BLaER1 (cell line): ENCODE measurements around the gene NDEL1.
"Not testable (repeated sequence)": the region's sequence is repeated elsewhere in the genome, so short reads cannot be mapped to it uniquely, and the experiment has no call there.

ENCODE experiments used
- H3K27ac ChIP-seq: shearing (Covaris generic); formaldehyde crosslinking; 2 replicates; pipeline ENCODE4 v1.8.1; 2022
- H3K27me3 ChIP-seq: shearing (Covaris generic); formaldehyde crosslinking; 2 replicates; pipeline ENCODE4 v1.8.1; 2022
- H3K36me3 ChIP-seq: shearing (Covaris generic); formaldehyde crosslinking; 2 replicates; pipeline ENCODE4 v1.8.1; 2022
- H3K4me1 ChIP-seq: shearing (Covaris generic); formaldehyde crosslinking; 2 replicates; pipeline ENCODE4 v1.8.1; 2022
- H3K4me2 ChIP-seq: shearing (Covaris generic); formaldehyde crosslinking; 2 replicates; pipeline ENCODE4 v1.8.1; 2022
- H3K4me3 ChIP-seq: shearing (Covaris generic); formaldehyde crosslinking; 2 replicates; pipeline ENCODE4 v1.8.1; 2022
- H3K9ac ChIP-seq: shearing (Covaris generic); formaldehyde crosslinking; 2 replicates; pipeline ENCODE4 v1.8.1; 2022
- H3K9me3 ChIP-seq: shearing (Covaris generic); formaldehyde crosslinking; 2 replicates; pipeline ENCODE4 v1.8.1; 2022
- H4K20me1 ChIP-seq: shearing (Covaris generic); formaldehyde crosslinking; 2 replicates; pipeline ENCODE4 v1.8.1; 2022
- Cebpa-rat ChIP-seq: shearing (Covaris generic); IDR thresholded peaks from 2 replicates; pipeline ENCODE4 v1.8.1; 2022

The NDEL1 gene

GRCh38 chr17:8435245-8436168, at the start of gene NDEL1:
TSS of gene NDEL1 (plus strand) at chr17:8435884. CDS start at chr17:8444272, 8,388 bp downstream.
- no peak for TF ChIP-seq Cebpa-rat
- peak within 1 kb of the TSS; percentile 96 for H3K9ac ChIP-seq
- no peaks in the 10 kb centered on the region for H3K9me3 ChIP-seq
- peaks cover 24% of the 10 kb centered on the region for H3K36me3 ChIP-seq
- H3K27me3 ChIP-seq, result no peaks in the 10 kb centered on the region
- H3K4me3 ChIP-seq, result peak within 1 kb of the TSS; percentile 96
- peaks cover 26% of the 10 kb centered on the region for H3K4me1 ChIP-seq
- peak within 1 kb of the TSS; percentile 94 for H3K27ac ChIP-seq
- peak within 1 kb of the TSS; percentile 86 for H3K4me2 ChIP-seq
- H4K20me1 ChIP-seq, result peaks cover 47% of the 10 kb centered on the region

GRCh38 chr17:8386841-8387240, 48.8 kb upstream of the NDEL1 start:
- Histone ChIP-seq H3K27ac (no peak overlapping the region), H3K9me3 (no peaks in the 10 kb centered on the region), H3K9ac (no peak overlapping the region), H3K4me1 (peaks cover 25% of the 10 kb centered on the region), H3K4me2 (no peak overlapping the region), H3K36me3 (peaks cover 3% of the 10 kb centered on the region), H4K20me1 (peaks cover 10% of the 10 kb centered on the region), H3K27me3 (no peaks in the 10 kb centered on the region), H3K4me3 (no peak overlapping the region)
- no peak for TF ChIP-seq Cebpa-rat

- H3K36me3 ChIP-seq, result no peaks in the 10 kb centered on the region
- no peak for TF ChIP-seq Cebpa-rat
- H3K9ac ChIP-seq, result no peak overlapping the region
- H3K4me3 ChIP-seq, result no peak overlapping the region
- H4K20me1 ChIP-seq, result no peaks in the 10 kb centered on the region
- H3K4me2 ChIP-seq, result no peak overlapping the region
- H3K4me1 ChIP-seq, result peaks cover 27% of the 10 kb centered on the region
- H3K27me3 ChIP-seq, result no peaks in the 10 kb centered on the region
- H3K27ac ChIP-seq, result no peak overlapping the region
- no peaks in the 10 kb centered on the region for H3K9me3 ChIP-seq
These were observed 47.6 kb upstream of the NDEL1 start for GRCh38 chr17:8387914-8388651.

- Histone ChIP-seq H3K4me1 (peaks cover 22% of the 10 kb centered on the region), H4K20me1 (no peaks in the 10 kb centered on the region), H3K9ac (peak overlapping the region; percentile 41; the same call in 1 of the 2 replicates), H3K9me3 (no peaks in the 10 kb centered on the region), H3K27ac (no peak overlapping the region), H3K4me2 (peak overlapping the region; percentile 42), H3K36me3 (no peaks in the 10 kb centered on the region), H3K4me3 (no peak overlapping the region), H3K27me3 (no peaks in the 10 kb centered on the region)
- TF ChIP-seq Cebpa-rat, result no peak
These were observed 44.0 kb upstream of the NDEL1 start for GRCh38 chr17:8391711-8392110.

- no peaks in the 10 kb centered on the region for H3K27me3 ChIP-seq
- no peaks in the 10 kb centered on the region for H3K9me3 ChIP-seq
- no peak overlapping the region for H3K4me3 ChIP-seq
- no peak overlapping the region for H3K27ac ChIP-seq
- peaks cover 22% of the 10 kb centered on the region for H3K4me1 ChIP-seq
- no peaks in the 10 kb centered on the region for H3K36me3 ChIP-seq
- H4K20me1 ChIP-seq, result no peaks in the 10 kb centered on the region
- no peak overlapping the region for H3K9ac ChIP-seq
- TF ChIP-seq Cebpa-rat, result no peak
- H3K4me2 ChIP-seq, result peak overlapping the region; percentile 42; the same call in 1 of the 2 replicates
These were observed 43.4 kb upstream of the NDEL1 start for GRCh38 chr17:8392274-8392673.

GRCh38 chr17:8392674-8393469, 42.8 kb upstream of the NDEL1 start:
- Histone ChIP-seq H3K36me3 (no peaks in the 10 kb centered on the region), H3K9me3 (no peaks in the 10 kb centered on the region), H3K4me3 (no peak overlapping the region), H3K27me3 (no peaks in the 10 kb centered on the region), H4K20me1 (no peaks in the 10 kb centered on the region), H3K4me2 (peak overlapping the region; percentile 52), H3K27ac (peak overlapping the region; percentile 19; the same call in 1 of the 2 replicates), H3K4me1 (peaks cover 22% of the 10 kb centered on the region), H3K9ac (no peak overlapping the region)
- no peak for TF ChIP-seq Cebpa-rat

GRCh38 chr17:8393470-8394231, 42.0 kb upstream of the NDEL1 start:
- Histone ChIP-seq H4K20me1 (no peaks in the 10 kb centered on the region), H3K36me3 (no peaks in the 10 kb centered on the region), H3K9me3 (no peaks in the 10 kb centered on the region), H3K4me1 (peaks cover 22% of the 10 kb centered on the region), H3K27ac (peak overlapping the region; percentile 14; the same call in 1 of the 2 replicates), H3K9ac (peak overlapping the region; percentile 8; the same call in 1 of the 2 replicates), H3K4me2 (peak overlapping the region; percentile 52), H3K27me3 (no peaks in the 10 kb centered on the region), H3K4me3 (no peak overlapping the region)
- no peak for TF ChIP-seq Cebpa-rat

GRCh38 chr17:8394497-8394896, 41.2 kb upstream of the NDEL1 start:
- not testable (repeated sequence) for H3K9ac ChIP-seq, H3K27ac ChIP-seq, H3K9me3 ChIP-seq, H3K27me3 ChIP-seq, H3K4me3 ChIP-seq, H3K36me3 ChIP-seq, H3K4me2 ChIP-seq, H4K20me1 ChIP-seq
- peaks cover 22% of the 10 kb centered on the region for H3K4me1 ChIP-seq

GRCh38 chr17:8397636-8398035, 38.0 kb upstream of the NDEL1 start, which contains the start of gene RNF222:
TSS of gene RNF222 (minus strand) at chr17:8397827. CDS start at chr17:8393461, 4,366 bp downstream.
- no peaks in the 10 kb centered on the region for H3K27me3 ChIP-seq
- H4K20me1 ChIP-seq, result no peaks in the 10 kb centered on the region
- TF ChIP-seq Cebpa-rat, result no peak
- no peaks in the 10 kb centered on the region for H3K9me3 ChIP-seq
- no peak within 1 kb of the TSS for H3K4me3 ChIP-seq
- no peaks in the 10 kb centered on the region for H3K36me3 ChIP-seq
- H3K27ac ChIP-seq, result no peak within 1 kb of the TSS
- no peak within 1 kb of the TSS for H3K9ac ChIP-seq
- peaks cover 11% of the 10 kb centered on the region for H3K4me1 ChIP-seq
- no peak within 1 kb of the TSS for H3K4me2 ChIP-seq
